ENCODE measurements around the gene TRIM34. TPM values are rescaled to one million over a fixed set of nuclear protein-coding genes. Genes with fewer than 3 reads are reported as not detected.
"Not testable (repeated sequence)": the region's sequence is repeated elsewhere in the genome, so short reads cannot be mapped to it uniquely, and the experiment has no call there.

TRIM34 gene
- 9.7 and 9.8 TPM in 2 replicates for total RNA-seq

GRCh38 chr11:5624489-5625279 is at the start of gene TRIM34:
Gene TRIM34, plus strand, starts transcription at chr11:5625001. Its CDS starts 7,331 bp downstream, at chr11:5632332.
- intact Hi-C loops (cut with micrococcal nuclease), result loop anchor here (1.0 to 10.0 kb wide), 9 partner anchors 24 to 1231 kb away; partner anchors contain the start of genes ARFIP2, FHIP1B, MRPL17 and OR52N2

- intact Hi-C loops (cut with micrococcal nuclease), result no loop called here
Measured at GRCh38 chr11:5575152-5575551, 49.6 kb upstream of the TRIM34 start.

- intact Hi-C loops (cut with micrococcal nuclease), result no loop called here
Measured at GRCh38 chr11:5577101-5577500, 47.7 kb upstream of the TRIM34 start.

GRCh38 chr11:5580577-5580976 is 44.2 kb upstream of the TRIM34 start, which contains the start of gene OR52B6:
Gene OR52B6, plus strand, starts transcription at chr11:5580877. Its CDS starts 0 bp downstream, at chr11:5580877.
- intact Hi-C loops (cut with micrococcal nuclease), result no loop called here

- intact Hi-C loops (cut with micrococcal nuclease), result no loop called here
Measured at GRCh38 chr11:5581014-5581413, 43.8 kb upstream of the TRIM34 start.

- intact Hi-C loops (cut with micrococcal nuclease), result not testable (repeated sequence)
Measured at GRCh38 chr11:5584458-5584857, 40.3 kb upstream of the TRIM34 start.

- intact Hi-C loops (cut with micrococcal nuclease), result not testable (repeated sequence)
Measured at GRCh38 chr11:5589906-5590305, 34.9 kb upstream of the TRIM34 start.

- intact Hi-C loops (cut with micrococcal nuclease), result no loop called here
Measured at GRCh38 chr11:5591613-5592012, 33.2 kb upstream of the TRIM34 start.

- intact Hi-C loops (cut with micrococcal nuclease), result no loop called here
Measured at GRCh38 chr11:5592615-5593014, 32.2 kb upstream of the TRIM34 start.

- intact Hi-C loops (cut with micrococcal nuclease), result no loop called here
Measured at GRCh38 chr11:5593146-5593545, 31.7 kb upstream of the TRIM34 start.

GRCh38 chr11:5596607-5597201 is 28.1 kb upstream of the TRIM34 start, which contains the start of gene TRIM6:
Gene TRIM6, plus strand, starts transcription at chr11:5596637. Its CDS starts 261 bp downstream, at chr11:5596898.
- intact Hi-C loops (cut with micrococcal nuclease), result no loop called here

GRCh38 chr11:5597953-5598352 is 26.8 kb upstream of the TRIM34 start:
- intact Hi-C loops (cut with micrococcal nuclease), result no loop called here

GRCh38 chr11:5600374-5600851 is 24.4 kb upstream of the TRIM34 start:
- intact Hi-C loops (cut with micrococcal nuclease), result loop anchor here (1.0 to 5.0 kb wide), 7 partner anchors 24 to 752 kb away; partner anchors contain the start of genes OR52E5, OR52N2 and TRIM22

- intact Hi-C loops (cut with micrococcal nuclease), result loop anchor here (5.0 kb wide), 1 partner anchor 290 kb away; the partner anchor contains the start of gene OR52E5
Measured at GRCh38 chr11:5602791-5603190, 22.0 kb upstream of the TRIM34 start.

- intact Hi-C loops (cut with micrococcal nuclease), result loop anchor here (5.0 kb wide), 1 partner anchor 289 kb away; the partner anchor contains the start of gene OR52E5
Measured at GRCh38 chr11:5603326-5603725, 21.5 kb upstream of the TRIM34 start.

GRCh38 chr11:5604896-5605295 is 19.9 kb upstream of the TRIM34 start:
- intact Hi-C loops (cut with micrococcal nuclease), result loop anchor here (5.0 kb wide), 1 partner anchor 287 kb away; the partner anchor contains the start of gene OR52E5

GRCh38 chr11:5605849-5606248 is 19.0 kb upstream of the TRIM34 start:
- intact Hi-C loops (cut with micrococcal nuclease), result no loop called here

- intact Hi-C loops (cut with micrococcal nuclease), result no loop called here
Measured at GRCh38 chr11:5608808-5609207, 16.0 kb upstream of the TRIM34 start.

- intact Hi-C loops (cut with micrococcal nuclease), result no loop called here
Measured at GRCh38 chr11:5610446-5610845, 14.4 kb upstream of the TRIM34 start.

- intact Hi-C loops (cut with micrococcal nuclease), result no loop called here
Measured at GRCh38 chr11:5611627-5612026, 13.2 kb upstream of the TRIM34 start.

GRCh38 chr11:5618807-5619206 is 6.0 kb upstream of the TRIM34 start:
- intact Hi-C loops (cut with micrococcal nuclease), result no loop called here

All from T-helper 1 cell treated with Interleukin-12 subunit alpha and Interleukin-12 subunit beta and Interleukin-4 antibody, amounts not matched to agents 30 ng/mL and 1 ng/mL, for 36 hours (primary cell).